Neutrophil (primary cell): ENCODE measurements around the gene DISC1.
"Not testable (repeated sequence)": the region's sequence is repeated elsewhere in the genome, so short reads cannot be mapped to it uniquely, and the experiment has no call there.

Source experiments
- H3K27ac ChIP-seq: fragments of 200-600 bp; sonication (generic); 2 replicates; pipeline ENCODE4 v1.5.1; 2016; ENCODE audit warnings: mild to moderate bottlenecking, moderate library complexity
- H3K27me3 ChIP-seq: fragments of 200-600 bp; sonication (generic); 2 replicates; pipeline ENCODE4 v1.6.0; 2016; ENCODE audit warnings: mild to moderate bottlenecking
- H3K36me3 ChIP-seq: fragments of 200-600 bp; sonication (generic); 2 replicates; pipeline ENCODE4 v1.5.1; 2017
- H3K4me1 ChIP-seq, 2 experiments: fragments of 200-600 bp in 1 of 2; sonication (generic) in 1 of 2; 1 replicate in 1 of 2; 2 replicates in 1 of 2; pipeline versions ENCODE4 v1.5.1 to v1.6.1; 2013 to 2016; ENCODE audit warnings: low read depth in 1 of 2, low read length in 1 of 2, mild to moderate bottlenecking in 1 of 2, moderate library complexity in 1 of 2; ENCODE audit not compliant: control insufficient read depth in 1 of 2, insufficient read depth in 1 of 2
- H3K4me3 ChIP-seq, 2 experiments: fragments of 200-600 bp in 1 of 2; sonication (generic) in 1 of 2; 1 replicate in 1 of 2; 2 replicates in 1 of 2; pipeline ENCODE4 v1.5.1; 2013 to 2016; ENCODE audit warnings: low read depth in 1 of 2, low read length in 1 of 2, mild to moderate bottlenecking in 1 of 2, moderate library complexity in 1 of 2
- H3K9me3 ChIP-seq: fragments of 200-600 bp; sonication (generic); 2 replicates; pipeline ENCODE4 v1.5.1; 2016
- TF ChIP-seq, protein P1 (sequence below): fragments of 200-600 bp; sonication (generic); IDR thresholded peaks from 2 replicates; pipeline ENCODE4 v1.5.1; 2016; ENCODE audit warnings: antibody characterized with exemption

Gene DISC1

DNA sequence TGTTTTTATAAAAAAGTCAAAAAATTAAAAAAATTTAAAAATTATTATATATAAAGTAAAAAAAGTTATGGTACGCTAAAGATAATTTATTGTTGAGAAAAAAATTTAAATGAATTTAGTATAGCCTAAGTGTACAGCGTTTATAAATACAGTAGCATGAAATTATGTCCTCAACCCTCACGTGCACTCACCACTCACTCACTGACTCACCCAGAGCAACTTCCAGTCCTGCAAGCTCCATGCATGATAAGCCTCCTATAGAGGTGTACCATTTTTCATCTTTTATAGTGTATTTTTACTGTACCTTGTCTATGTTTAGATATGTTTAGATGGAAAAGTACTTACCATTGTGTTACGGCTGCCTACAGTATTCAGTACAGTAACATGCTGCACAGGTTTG is 5.1 kb downstream of the DISC1 start:
- Histone ChIP-seq H3K9me3 (no peaks in the 10 kb centered on the region), H3K4me1 (peaks cover 22 to 27% of the 10 kb centered on the region in 2 experiments), H3K36me3 (no peaks in the 10 kb centered on the region), H3K27ac (no peak overlapping the region), H3K4me3 (no peak overlapping the region), H3K27me3 (no peaks in the 10 kb centered on the region)
- TF ChIP-seq, protein P1, sequence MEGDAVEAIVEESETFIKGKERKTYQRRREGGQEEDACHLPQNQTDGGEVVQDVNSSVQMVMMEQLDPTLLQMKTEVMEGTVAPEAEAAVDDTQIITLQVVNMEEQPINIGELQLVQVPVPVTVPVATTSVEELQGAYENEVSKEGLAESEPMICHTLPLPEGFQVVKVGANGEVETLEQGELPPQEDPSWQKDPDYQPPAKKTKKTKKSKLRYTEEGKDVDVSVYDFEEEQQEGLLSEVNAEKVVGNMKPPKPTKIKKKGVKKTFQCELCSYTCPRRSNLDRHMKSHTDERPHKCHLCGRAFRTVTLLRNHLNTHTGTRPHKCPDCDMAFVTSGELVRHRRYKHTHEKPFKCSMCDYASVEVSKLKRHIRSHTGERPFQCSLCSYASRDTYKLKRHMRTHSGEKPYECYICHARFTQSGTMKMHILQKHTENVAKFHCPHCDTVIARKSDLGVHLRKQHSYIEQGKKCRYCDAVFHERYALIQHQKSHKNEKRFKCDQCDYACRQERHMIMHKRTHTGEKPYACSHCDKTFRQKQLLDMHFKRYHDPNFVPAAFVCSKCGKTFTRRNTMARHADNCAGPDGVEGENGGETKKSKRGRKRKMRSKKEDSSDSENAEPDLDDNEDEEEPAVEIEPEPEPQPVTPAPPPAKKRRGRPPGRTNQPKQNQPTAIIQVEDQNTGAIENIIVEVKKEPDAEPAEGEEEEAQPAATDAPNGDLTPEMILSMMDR = no peak

DNA sequence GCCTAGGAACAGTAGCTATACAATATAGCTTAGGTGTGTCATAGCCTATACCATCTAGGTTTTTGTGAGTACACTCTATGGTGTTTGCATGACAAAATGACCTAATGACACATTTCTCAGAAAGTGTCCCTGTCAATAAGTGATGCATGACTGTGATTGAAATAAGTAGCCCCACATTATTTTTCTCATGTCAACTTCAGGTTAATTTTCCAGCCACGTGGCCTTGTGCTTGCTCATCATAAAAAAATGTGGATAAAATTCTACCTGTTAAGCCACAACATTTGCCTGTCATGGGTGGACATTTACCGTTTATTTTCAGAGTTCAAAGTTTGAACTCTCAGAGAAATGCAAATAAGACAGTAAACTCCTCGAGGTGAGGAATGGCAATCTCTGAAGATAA is 5.5 kb downstream of the DISC1 start:
- H3K4me1 ChIP-seq = peaks cover 22 to 25% of the 10 kb centered on the region in 2 experiments

DNA sequence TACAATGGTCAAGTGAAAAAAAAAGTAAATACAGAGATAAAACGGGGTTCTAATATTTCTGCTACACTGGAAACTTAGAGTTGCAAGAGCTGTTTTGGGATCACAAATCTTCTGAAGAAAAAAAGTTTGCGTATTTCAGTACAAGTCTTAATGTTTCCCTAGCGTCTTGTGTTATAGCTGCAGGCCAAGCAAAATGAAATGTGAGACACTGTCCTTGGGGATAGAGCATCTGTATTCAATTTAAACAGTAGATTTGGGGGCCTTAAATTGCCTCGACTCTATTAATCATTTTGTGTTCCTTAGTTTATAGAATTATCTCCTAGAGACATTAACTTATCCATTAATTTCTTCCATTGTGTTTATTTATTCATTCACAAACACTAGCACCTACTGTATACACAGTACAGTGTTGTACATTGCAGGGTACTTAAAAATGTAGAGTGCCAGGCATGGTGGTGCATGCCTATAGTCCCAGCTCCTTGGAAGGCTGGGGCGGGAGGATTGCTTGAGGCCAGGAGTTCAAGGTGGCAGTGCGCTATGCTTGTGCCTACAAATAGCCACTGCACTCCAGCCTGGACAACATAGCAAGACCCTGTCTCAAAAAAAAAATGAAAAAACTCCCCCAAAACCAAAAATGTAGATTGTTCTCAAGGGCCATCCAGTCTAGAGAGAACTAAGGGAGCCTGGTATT is 7.9 kb downstream of the DISC1 start:
- Histone ChIP-seq H3K9me3 (no peaks in the 10 kb centered on the region), H3K27me3 (no peaks in the 10 kb centered on the region), H3K4me1 (peaks cover under 1 to 2% of the 10 kb centered on the region in 2 experiments), H3K27ac (no peak overlapping the region), H3K36me3 (no peaks in the 10 kb centered on the region), H3K4me3 (no peak overlapping the region)
- TF ChIP-seq, protein P1 = no peak

More for the DNA sequence above, 5.5 kb downstream of the DISC1 start:
- no peaks in the 10 kb centered on the region for H3K27me3 ChIP-seq
- H3K9me3 ChIP-seq = no peaks in the 10 kb centered on the region
- no peak overlapping the region for H3K4me3 ChIP-seq
- H3K27ac ChIP-seq = no peak overlapping the region
- TF ChIP-seq, protein P1 = no peak
- no peaks in the 10 kb centered on the region for H3K36me3 ChIP-seq

DNA sequence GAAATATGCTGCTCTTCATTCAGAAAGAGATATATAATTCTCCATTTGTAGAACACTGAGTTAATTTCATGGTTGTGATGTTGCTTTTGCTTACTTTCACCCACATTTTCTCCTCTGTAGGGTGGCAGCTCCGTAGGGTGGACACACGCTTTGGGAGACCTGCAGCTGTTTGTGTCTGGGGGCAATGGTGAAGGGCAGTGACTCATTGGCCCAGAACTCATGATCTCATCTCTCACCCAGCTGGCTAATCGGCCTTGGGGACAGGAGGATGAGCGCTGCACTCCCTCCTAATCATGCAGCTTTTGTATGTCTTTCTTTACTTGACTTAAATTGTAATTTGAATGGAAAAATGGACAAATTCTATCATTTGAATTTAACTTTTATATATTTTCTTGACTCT is 9.6 kb downstream of the DISC1 start:
- TF ChIP-seq, protein P1 = no peak
- no peaks in the 10 kb centered on the region for H3K27me3 ChIP-seq

DNA sequence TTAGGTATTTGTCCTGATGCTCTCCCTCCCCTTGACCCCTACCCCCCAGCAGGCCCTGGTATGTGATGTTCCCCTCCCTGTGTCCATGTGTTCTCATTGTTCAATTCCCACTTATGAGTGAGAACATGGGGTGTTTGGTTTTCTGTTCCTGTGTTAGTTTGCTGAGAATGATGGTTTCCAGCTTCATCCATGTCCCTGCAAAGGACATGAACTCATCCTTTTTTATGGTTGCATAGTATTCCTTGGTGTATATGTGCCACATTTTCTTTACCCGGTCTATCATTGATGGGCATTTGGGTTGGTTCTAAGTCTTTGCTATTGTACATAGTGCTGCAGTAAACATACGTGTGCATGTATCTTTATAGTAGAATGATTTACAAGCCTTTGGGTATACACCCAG is 10.3 kb downstream of the DISC1 start:
- H3K4me3 ChIP-seq, H3K4me1 ChIP-seq, H3K36me3 ChIP-seq, H3K27me3 ChIP-seq, H3K27ac ChIP-seq, H3K9me3 ChIP-seq: not testable (repeated sequence)

More for the DNA sequence above, 9.6 kb downstream of the DISC1 start:
- Histone ChIP-seq H3K9me3 (no peaks in the 10 kb centered on the region), H3K4me1 (no peaks in the 10 kb centered on the region), H3K36me3 (no peaks in the 10 kb centered on the region), H3K27ac (no peak overlapping the region), H3K4me3 (no peak overlapping the region)

DNA sequence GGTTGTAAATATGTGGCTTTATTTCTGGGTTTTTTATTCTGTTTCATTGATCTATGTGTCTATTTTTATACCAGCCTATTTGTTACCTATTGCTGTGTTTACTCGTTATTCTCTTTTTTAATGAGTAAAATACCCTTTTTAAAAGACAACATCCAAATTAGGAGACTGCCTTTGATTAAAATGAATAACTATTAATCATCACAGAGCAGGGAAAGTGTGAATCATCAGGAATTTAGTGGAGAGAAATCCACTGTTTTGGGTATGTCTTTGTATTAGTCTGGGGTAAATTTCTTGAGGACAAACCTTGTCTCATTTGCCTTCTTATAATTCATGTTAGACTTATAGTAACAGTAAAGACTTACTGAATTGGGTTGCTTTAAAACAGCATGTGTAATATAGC is 12.1 kb downstream of the DISC1 start:
- no peak overlapping the region for H3K27ac ChIP-seq
- TF ChIP-seq, protein P1 = no peak
- no peaks in the 10 kb centered on the region for H3K36me3 ChIP-seq
- no peaks in the 10 kb centered on the region for H3K27me3 ChIP-seq
- no peaks in the 10 kb centered on the region for H3K4me1 ChIP-seq
- no peaks in the 10 kb centered on the region for H3K9me3 ChIP-seq
- no peak overlapping the region for H3K4me3 ChIP-seq
